AG08395 (cell line): ENCODE results near the gene KCNQ5.

ENCODE experiments used
- DNase-seq: peaks from one replicate; pipeline ENCODE4 v3.0.0; 2012; ENCODE audit warnings: mixed read lengths, low spot score

Gene KCNQ5

DNA sequence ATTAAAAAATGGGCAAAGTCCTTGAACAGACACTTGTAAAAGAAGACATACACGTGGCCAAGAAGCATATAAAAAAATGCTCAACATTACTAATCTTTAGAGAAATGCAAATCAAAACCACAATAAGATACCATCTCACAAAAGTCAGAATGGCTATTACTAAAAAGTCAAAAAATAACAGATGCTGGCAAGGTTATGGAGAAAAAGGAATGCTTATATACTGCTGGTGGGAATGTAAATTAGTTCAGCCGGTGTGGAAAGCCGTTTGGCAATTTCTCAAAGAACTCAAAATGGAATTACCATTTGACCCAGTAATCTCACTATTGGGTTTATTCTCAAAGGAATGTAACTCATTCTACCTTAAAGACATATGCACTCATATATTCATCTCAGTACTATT is 436.9 kb downstream of the KCNQ5 start:
- no peak for DNase-seq

DNA sequence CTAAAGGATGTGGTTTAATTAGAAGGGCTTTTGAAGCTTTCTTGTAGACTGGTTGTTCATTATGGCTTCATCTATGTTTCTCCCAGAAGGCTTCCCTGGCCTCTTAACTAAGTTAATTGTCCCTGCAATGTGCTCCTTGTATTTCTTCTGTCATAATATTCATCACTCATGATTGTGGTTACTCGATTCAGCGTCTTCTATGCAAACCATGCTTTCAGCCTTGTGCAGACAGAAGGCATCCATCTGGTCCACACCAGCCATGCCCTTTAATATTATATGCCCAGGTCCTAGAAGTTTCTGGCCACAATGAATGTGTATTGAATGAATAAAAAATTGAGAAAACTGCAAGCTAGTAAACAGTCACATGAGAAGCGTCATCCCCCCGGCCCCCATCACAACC is 440.3 kb downstream of the KCNQ5 start:
- DNase-seq = no peak

DNA sequence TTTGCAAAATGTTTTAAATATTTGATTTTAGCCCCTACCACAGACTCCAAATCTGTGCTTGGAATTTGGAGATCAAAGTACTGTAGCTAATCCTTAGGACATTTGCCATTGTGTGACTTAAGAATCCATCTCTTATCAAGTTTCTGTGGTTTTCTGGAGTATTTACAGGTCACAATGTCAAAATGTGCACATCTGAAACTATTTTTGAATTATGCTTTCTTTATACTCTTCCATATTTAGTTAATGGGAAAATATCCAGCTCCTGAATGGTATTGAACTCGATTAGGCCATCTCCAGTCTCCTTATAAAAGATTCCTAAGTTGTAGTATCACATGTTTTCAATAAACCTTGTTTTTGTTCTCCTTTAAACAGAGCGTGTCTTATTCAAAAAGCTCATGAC is 441.0 kb downstream of the KCNQ5 start:
- no peak for DNase-seq

DNA sequence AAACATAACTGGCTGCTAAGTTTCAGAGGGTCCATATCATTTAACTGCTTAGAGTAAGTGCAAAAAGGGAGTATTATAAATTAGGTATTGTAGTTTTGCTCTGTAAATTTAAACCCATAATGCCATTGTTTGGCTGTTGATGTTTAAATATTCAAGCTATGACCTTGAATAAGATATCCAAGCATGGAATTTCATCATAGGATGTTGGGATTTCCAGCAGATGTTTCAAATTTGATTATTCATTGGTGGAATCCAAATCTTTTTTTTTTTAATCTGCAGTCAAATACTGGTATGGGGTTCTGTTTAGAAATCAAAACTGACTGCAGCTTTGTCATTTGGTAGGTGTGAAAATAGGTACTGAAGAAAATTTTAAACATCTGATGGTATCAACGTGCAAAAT is 442.4 kb downstream of the KCNQ5 start:
- DNase-seq = no peak

DNA sequence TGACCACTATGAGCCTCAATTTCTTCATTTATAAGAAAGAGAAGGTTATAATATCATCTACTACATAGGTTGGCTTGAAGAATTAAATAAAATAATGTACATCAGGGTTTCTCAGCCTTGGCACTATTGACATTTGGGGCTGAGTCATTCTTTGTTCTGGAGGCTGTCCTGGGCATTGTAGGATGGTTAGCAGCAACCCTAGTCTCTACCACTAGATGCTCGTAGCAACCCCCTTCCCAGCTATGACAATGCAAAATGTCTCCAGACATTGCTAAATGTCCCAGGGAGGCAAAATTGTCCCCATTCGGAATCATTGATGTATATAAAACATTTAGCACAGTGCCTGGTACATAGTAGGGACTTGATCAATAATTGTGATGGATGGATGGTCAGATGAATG is 451.4 kb downstream of the KCNQ5 start:
- DNase-seq = no peak

DNA sequence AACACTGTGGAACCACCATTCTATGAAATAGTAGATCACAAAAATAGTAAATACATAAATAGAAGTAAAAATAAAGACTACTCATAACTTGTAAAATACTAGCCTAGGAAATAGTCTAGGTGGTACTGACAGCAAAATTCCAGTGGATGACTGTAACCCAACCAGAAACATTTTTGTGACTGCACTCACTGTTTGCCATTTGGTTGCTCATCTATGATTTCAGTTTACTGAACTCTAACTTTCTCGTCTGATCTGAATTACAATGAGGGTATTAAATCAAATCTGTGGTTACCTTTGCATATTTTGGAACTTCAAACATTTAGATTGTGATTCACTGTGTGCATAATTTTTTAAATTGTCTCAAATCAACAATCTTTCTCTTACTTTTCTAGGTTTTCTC is 452.3 kb downstream of the KCNQ5 start:
- peak; percentile 73 for DNase-seq

DNA sequence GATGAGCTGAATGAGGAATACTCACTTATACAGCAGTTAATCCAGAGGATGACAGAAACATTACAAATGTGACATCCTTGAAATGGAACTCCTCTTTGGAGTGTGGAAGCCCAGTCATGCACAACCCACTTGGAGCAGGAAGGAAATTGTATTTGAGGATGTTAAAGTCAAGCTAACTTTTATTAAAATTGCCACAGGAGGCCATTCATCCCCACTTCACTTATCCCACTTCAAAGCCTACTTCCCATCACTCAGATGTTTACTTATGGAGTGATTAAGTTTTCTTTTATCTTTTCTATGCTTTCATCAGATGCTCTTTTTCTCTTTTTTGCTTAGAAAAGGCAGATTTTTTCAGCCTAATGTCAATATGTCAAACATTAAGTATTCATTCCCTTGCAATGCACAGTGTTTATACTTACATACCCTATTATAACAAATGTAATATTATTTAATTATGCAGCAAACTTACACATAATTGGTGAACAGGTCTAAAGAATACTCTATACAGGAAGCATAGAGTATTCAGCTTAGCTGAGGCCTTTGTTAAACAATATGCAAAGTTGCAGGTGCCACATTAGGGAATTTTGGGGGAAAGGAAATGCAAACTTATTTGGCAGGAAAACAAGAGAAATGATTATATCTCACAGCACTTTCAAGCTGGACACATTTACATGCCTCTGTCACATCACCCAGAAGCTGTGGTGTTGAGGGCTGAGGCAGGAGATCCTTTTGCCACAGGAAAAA is 454.5 kb downstream of the KCNQ5 start:
- DNase-seq = no peak

DNA sequence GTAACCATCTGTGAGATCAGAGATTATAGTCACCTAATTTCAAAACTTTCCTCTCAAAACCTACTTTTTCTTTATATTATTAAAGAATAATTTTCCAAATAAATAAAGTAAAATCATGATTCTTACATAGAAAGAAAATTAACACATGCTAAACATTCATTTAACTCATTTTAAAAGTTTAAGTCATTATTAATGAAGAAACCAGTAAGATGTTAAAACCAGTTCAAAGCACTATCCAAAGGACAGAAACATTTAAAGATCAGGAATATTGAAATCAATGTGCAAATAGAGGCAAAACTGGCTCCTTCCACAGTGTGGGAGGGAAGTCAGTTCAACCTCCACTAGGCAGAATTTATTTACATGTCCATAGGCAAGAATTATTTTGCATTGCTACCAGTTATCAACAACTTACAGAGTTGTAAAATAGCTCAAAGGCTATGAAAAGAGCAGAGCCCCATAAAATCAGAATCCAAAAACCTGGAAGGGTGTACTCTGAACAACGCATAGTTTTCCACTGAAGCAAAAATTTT is 456.5 kb downstream of the KCNQ5 start:
- no peak for DNase-seq

DNA sequence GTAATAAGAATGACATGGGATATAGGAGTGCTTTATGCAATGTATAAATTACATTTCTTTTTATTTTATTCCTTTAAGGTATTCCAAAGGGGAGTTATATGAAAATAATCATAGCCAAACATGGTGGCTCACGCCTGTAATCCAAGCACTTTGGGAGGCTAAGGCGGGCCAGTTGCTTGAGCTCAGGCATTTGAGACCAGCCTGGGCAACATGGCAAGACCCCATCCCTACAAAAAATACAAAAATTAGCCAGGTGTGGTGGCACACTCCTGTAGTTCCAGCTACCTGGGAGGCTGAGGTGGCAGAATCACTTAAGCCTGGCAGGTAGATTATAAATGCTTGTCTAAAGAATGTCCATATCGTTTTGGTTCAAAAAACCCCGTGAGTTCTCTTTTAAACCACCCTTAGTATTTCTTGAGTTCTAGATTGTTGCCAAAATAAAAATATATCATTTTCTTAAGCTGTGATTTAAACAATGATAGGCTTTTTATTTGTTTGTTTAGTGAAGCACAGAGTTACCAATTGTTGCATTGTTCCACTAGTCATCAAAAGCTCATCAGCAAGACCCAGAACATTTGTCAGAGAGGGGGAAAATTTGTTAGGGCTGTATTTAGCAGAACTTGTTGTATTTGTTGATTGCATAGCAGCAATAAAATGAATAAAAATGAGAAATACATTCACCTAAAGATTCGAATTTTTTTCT is 457.2 kb downstream of the KCNQ5 start:
- no peak for DNase-seq

DNA sequence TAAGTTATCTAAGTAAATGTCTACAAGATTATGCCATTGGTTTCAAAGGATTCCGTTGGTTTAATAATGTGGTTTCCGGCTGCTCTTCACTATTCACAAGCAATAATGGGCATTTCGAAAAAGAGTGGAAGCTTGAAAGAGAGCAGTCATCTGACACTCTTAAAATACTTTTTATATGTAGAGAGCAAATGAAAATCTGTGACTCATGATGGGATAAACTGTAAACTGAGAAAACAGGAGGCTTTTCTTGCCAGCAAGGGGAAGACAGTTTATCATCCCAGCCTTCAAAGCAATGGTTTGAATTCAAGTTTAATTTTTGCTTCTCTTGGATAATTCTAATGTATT is 457.7 kb downstream of the KCNQ5 start:
- DNase-seq = peak; percentile 32

DNA sequence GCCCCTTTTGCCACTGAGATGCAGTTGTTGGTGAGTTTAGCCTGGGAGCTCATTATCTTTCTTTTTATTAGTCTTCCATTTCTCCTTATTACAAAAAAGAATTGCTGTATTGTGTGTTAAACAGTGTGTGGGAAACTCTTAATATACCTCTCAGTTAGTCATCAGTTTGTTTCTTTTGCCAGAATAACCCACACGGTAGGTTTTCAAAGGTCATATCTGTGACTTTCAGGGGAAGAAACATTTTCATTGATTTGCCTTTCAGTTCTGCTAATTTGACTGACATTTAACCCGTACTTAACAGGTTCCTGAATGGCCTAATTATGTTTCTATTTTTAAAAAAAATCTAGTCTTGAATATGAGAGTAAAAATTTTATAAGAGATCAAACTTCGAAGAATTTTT is 458.1 kb downstream of the KCNQ5 start:
- DNase-seq = no peak

DNA sequence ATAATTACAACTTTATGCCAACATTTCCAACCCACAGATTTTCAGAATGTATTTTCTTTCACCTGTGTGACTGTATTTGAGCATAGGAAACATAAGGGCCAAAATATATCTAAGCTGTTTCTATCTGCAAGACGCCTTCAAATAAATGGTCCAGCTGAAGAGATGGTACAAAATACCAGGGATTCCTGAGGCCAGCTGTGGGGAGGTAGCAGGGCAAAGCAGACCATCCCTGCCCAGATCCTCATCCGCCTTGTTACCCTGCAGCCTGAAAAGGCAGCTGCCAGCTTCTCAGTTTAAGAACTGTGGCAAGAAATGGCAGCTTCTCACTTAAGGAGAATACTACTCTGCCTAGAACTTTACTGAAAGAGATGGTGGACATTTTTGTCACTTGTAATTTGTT is 460.1 kb downstream of the KCNQ5 start:
- no peak for DNase-seq

DNA sequence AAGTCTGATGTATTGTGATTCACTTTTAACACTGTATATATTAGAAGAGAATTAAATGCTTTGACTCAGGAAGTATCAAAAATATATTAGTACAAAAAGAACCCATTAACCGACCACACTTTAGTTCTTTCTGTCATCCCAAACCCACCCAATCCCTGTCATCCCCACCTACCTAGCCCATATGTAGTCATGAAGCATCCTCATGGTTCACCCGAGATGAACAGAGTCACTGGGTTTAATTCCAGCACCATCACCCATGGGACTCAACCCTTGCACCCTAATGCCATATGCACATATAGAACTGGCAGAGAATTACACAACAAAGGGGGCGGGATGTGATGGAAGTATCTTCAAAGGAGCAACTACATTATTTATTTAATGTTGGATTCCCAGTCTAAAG is 462.0 kb downstream of the KCNQ5 start:
- no peak for DNase-seq

DNA sequence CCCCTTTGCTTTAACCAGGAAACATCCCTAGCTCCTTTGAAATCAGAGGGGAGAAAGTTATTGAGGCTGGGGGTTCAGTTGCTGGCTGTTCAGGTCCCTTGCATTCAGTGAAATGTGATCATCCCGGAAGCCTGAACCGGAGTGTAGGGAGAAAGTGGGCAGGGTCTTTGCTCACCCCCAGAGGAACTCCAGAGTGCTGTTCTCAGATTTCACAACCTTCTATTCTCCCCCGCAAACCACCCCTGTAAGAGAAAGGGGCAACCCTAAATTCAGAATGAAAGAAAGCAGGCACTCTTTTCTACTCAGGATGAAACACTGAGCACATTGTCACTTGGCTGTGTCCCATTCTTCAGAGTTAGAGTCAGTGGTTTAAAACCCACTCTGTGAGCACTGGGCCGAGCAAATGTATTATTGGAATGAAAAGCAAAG is 463.6 kb downstream of the KCNQ5 start:
- DNase-seq = peak; percentile 15

DNA sequence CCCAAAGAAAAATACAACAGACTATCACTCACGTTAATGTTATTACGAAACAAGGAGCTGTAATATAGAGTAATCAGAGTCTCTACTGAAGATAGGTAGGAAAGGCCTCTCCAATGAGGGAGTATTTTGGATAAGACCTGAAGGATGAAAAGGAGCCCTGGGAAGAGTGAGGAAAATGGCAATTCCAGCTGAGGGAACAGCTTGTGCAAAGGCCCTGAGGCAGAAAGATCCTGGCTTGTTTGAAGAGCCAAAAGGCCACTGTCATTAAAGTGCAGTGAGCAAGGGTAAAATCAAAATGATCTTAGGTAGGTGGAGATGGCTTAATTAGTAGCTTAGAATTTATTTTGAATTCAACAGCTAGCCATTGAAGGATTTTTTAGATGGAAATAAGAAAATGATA is 464.9 kb downstream of the KCNQ5 start:
- no peak for DNase-seq

DNA sequence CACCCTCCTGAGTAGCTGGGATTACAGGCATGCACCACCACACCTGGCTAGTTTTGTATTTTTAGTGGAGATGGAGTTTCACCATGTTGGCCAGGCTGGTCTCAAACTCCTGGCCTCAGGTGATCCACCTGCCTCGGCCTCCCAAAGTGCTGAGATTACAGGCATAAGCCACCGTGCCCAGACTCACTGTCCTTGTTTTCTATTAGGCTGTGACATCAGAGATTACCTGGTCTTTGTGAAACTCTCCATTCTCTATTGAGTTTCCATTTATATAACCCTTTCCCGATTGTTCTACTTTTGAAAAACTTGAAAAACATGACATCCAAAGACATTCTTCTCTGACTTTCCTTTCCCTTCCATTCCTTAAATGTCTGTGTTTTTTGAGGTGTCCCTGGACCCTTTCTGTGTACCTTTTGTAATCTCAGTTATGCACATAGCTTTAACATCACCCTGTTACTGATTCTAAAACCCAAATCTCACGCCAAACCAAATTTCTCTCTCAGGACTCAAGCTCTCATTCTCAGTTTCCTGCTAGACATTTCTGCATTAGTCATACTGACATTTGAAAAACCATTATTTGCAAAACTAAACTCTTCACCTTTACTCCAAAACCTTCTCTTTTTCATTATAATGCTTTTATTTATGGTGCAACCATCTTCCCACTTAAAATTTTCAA is 466.4 kb downstream of the KCNQ5 start:
- DNase-seq = no peak

DNA sequence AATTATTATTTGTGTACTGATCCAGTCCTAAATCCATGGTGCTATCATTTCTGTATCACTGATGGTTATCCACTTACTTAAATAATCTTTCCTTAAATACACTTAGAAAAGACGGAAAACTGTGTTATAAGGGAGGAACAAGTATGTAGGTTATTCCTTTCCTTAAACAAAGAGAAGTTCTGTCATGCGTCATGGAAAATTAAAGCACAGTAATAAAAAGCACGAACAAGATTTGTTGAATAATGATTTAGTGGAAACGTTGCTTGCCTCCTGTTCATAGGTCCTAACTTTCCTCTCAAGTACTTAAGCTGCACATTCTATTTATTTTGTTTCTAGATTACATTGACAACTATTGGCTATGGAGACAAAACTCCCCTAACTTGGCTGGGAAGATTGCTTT is 483.1 kb downstream of the KCNQ5 start:
- DNase-seq = no peak

DNA sequence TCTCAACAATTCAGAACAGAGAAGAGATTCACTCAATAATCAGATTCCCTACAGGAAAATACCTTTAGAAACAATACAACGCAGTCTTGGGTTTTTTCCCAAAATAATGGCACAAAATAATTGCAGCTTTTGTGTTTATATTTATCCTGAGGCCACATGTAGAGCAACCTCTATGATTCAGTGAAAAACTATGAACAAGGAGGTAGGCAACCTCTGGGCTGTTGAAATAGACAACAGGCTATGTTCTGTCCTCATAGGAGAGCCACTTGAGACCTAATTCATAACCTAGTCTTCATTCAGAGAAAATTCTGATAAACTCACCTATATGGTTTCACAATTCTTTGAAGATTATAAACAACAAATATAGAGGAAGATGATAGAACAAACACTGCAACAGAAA is 485.2 kb downstream of the KCNQ5 start:
- no peak for DNase-seq

DNA sequence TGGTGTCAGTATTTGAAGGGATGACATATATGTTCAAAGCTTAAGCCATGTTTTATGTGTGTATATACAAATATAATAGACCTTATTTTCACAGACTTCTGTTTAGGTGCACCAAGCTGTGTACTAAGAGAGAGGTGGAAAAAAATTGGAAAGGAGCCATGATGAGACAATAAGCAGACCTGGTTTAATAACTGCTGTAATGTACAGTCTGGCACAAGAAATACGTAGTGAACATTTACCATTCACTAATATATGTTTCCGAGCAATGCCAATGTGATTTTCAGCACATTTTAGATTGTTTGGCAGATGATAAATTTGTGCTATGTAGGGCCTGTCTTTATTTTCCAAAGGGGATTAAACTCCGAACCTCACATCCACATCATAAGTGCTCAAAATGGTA is 487.1 kb downstream of the KCNQ5 start:
- DNase-seq = no peak

DNA sequence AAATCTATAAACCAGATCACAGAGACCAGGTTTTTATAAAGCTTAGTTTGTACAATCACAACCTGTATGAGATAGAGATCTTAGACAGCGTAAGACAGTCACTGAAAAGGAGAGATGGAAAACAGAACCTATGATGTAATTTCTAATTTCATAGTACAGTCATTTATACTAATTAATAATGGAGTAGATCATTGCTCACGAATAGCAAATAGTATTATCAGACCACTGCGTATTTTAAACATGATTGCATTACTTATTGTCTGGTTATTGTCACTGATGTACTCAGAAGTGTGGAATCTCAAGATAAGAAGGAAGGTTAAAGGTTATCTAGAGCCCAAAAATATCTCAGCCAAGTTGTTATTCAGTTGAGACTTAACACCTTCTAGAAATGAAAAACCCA is 487.8 kb downstream of the KCNQ5 start:
- no peak for DNase-seq

DNA sequence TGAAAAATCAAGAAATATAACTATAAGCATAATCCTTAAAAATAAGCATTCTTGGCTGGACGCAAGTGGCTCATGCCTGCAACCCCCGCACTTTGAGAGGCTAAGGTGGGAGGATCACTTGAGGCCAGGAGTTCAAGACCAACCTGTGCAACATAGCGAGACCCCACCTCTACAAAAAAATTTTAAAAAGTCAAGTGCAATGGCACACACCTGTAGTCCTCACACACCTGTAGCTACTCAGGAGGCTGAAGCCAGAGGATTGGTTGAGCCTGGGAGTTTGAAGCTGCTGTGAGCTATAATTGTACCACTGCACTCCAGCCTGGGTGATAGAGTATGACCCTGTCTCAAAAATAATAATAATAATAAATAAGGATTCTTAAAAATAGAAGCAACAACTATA is 494.5 kb downstream of the KCNQ5 start:
- DNase-seq = no peak

DNA sequence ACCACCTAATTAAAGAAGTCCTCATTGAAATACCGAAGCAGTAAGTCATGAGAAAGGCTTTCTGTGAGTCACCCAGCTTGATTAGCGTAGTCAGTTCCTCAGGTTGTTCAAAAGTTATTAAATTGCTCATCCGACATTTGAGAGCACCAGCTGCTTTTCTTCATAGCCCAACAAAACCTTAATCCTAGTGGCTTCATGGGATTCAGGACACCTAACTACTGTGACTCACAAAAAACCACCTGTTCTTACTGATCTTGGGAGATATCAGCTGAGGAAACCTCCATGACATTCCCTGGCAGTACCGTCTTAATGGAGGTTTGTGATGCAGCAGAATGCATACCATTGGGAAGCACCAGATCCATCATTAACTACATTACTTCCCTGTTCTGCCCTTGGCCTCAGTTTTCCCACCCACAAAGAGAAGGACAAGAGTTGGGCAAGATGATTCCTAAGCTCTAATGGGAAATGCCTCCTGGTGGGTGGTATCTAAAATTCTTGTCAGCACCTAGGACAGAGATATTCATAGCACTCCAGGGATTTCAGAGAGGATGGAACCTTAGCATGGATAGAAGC is 499.6 kb downstream of the KCNQ5 start:
- peak; percentile 49 for DNase-seq
